22Rv1 (cell line): ENCODE data around the gene FHOD3.

Experiments
- CTCF ChIP-seq: fragments of 450-650 bp; IDR thresholded peaks from 2 replicates; pipeline ENCODE4 v1.5.1; 2017; ENCODE audit warnings: mild to moderate bottlenecking
- ZFX ChIP-seq: fragments of 450-650 bp; IDR thresholded peaks from 2 replicates; pipeline ENCODE4 v1.6.1; 2017; ENCODE audit warnings: antibody characterized with exemption, borderline replicate concordance

- TF ChIP-seq CTCF (no peak), ZFX (no peak)
Observed at GRCh38 chr18:36325846-36326245, 28.3 kb downstream of the FHOD3 start.
